GM12874 (cell line): ENCODE data around the gene ZEB1.

Source experiments
- CTCF ChIP-seq: IDR thresholded peaks from 2 replicates; pipeline ENCODE4 v1.5.1; 2011; ENCODE audit warnings: low read depth, mild to moderate bottlenecking, control low read depth, low read length, moderate library complexity; ENCODE audit not compliant: insufficient read depth

Gene ZEB1

GRCh38 chr10:31343551-31343950 is 24.5 kb downstream of the ZEB1 start:
- no peak for TF ChIP-seq CTCF

GRCh38 chr10:31345886-31346285 is 26.9 kb downstream of the ZEB1 start:
- TF ChIP-seq CTCF = no peak

GRCh38 chr10:31346953-31347352 is 27.9 kb downstream of the ZEB1 start:
- TF ChIP-seq CTCF = no peak

GRCh38 chr10:31347705-31348104 is 28.7 kb downstream of the ZEB1 start:
- no peak for TF ChIP-seq CTCF

GRCh38 chr10:31350891-31351290 is 31.9 kb downstream of the ZEB1 start:
- no peak for TF ChIP-seq CTCF

- no peak for TF ChIP-seq CTCF
Measured at GRCh38 chr10:31352436-31353226, 33.6 kb downstream of the ZEB1 start.

GRCh38 chr10:31353574-31353973 is 34.6 kb downstream of the ZEB1 start:
- TF ChIP-seq CTCF = no peak
